ENCODE data around the gene DTL.

- no peak for TF ChIP-seq RAD21 (IDR thresholded peaks at IDR 0.05; ENCODE audit: low read length)
- no peak for TF ChIP-seq EZH2phosphoT487 (IDR thresholded peaks at IDR 0.05; ENCODE audit: borderline replicate concordance, low read depth)
- TF ChIP-seq, protein P1, sequence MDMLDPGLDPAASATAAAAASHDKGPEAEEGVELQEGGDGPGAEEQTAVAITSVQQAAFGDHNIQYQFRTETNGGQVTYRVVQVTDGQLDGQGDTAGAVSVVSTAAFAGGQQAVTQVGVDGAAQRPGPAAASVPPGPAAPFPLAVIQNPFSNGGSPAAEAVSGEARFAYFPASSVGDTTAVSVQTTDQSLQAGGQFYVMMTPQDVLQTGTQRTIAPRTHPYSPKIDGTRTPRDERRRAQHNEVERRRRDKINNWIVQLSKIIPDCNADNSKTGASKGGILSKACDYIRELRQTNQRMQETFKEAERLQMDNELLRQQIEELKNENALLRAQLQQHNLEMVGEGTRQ (IDR thresholded peaks at IDR 0.05; ENCODE audit: borderline replicate concordance, low read depth, low read length): no peak
- no peak for TF ChIP-seq PBX3 (IDR thresholded peaks at IDR 0.05)
- no peak for TF ChIP-seq TAF1 (IDR thresholded peaks at IDR 0.05; ENCODE audit: borderline replicate concordance, low read depth, low read length)
- no peak for TF ChIP-seq CTCF (IDR thresholded peaks at IDR 0.05)
- no peak for TF ChIP-seq FOXM1 (IDR thresholded peaks at IDR 0.05; ENCODE audit: low read depth)
Observed at GRCh38 chr1:212097360-212097759, 61.8 kb downstream of the DTL start.

Data from SK-N-SH (cell line).